HepG2 (cell line): ENCODE results near the gene OPN3. TPM values are rescaled to one million over a fixed set of nuclear protein-coding genes. Genes with fewer than 3 reads are reported as not detected.
A peak's percentile ranks its signal among the peaks of the same experiment; 100 is the strongest.

Experiments used
- ATAC-seq: fragments of 200-7000 bp; cut with Tn5 transposase; 3 replicates; pipeline ENCODE4 v1.9.1; 2020; ENCODE audit warnings: mild to moderate bottlenecking, moderate library complexity
- BruUV-seq: library from RNA; stranded (reverse); fragments of 400-500 nt; replicated peaks from 2 replicates; lab custom pipeline; 2021; lab: Mats Ljungman, UMichigan
- CTCF ChIA-PET: fragments of 300-600 bp; formaldehyde crosslinking; extraction: SDS; loops from one replicate; lab custom pipeline; 2021; ENCODE audit warnings: low total read pairs, inconsistent platforms, low intra/inter-chr PET ratio; lab: Yijun Ruan, JAX
- POLR2A ChIA-PET: fragments of 350-600 bp; sonication (Branson Sonifier 250); formaldehyde crosslinking; loops from one replicate; lab custom pipeline; 2020; ENCODE audit warnings: antibody characterized with exemption, inconsistent platforms; lab: Yijun Ruan, JAX
- DNase-seq: peaks from one replicate; pipeline ENCODE4 v3.0.0-alpha.2; 2015; ENCODE audit warnings: low spot score
- FAIRE-seq: peaks from 3 replicates; lab custom pipeline; 2011; peaks lifted over from hg19 to GRCh38; lab: Jason Lieb, UNC
- H2AFZ ChIP-seq: one replicate; pipeline ENCODE4 v1.6.1; 2011; ENCODE audit warnings: low read length, inconsistent platforms
- H3K27ac ChIP-seq: fragments of 300-600 bp; 3 replicates; pipeline ENCODE4 v1.8.0; 2011; ENCODE audit warnings: mixed run types, mild to moderate bottlenecking, mixed read lengths, low read length, inconsistent platforms; ENCODE audit not compliant: insufficient read depth; ENCODE audit errors: extremely low read length
- H3K27me3 ChIP-seq, 2 experiments: fragments of 200-600 bp in 1 of 2; 2 replicates in 1 of 2; 3 replicates in 1 of 2; pipeline versions ENCODE4 v1.6.0 to v1.8.0; 2011; ENCODE audit warnings: low read length in 2 of 2, mild to moderate bottlenecking in 2 of 2, moderate library complexity in 2 of 2, inconsistent platforms in 1 of 2; ENCODE audit not compliant: insufficient read depth in 2 of 2, control insufficient read depth in 1 of 2
- H3K36me3 ChIP-seq, 2 experiments: fragments of 200-600 bp in 1 of 2; replicated peaks in 1 of 2; 2 replicates in 1 of 2; 3 replicates in 1 of 2; pipeline versions ENCODE4 v1.5.1 to v1.8.0; 2011; ENCODE audit warnings: low read length in 2 of 2, inconsistent platforms in 1 of 2; ENCODE audit not compliant: insufficient read depth in 2 of 2, control insufficient read depth in 1 of 2
- H3K4me1 ChIP-seq: 2 replicates; pipeline ENCODE4 v1.5.1; 2012; ENCODE audit warnings: low read length, inconsistent platforms; ENCODE audit not compliant: insufficient read depth
- H3K4me2 ChIP-seq: 2 replicates; pipeline ENCODE4 v1.6.0; 2011; ENCODE audit warnings: low read depth, low read length, inconsistent platforms
- H3K4me3 ChIP-seq, 3 experiments: fragments of 200-600 bp in 1 of 3; sonication (generic), shearing (Covaris generic) in 1 of 3; replicated peaks in 1 of 3; 2 replicates each; pipeline ENCODE4 v1.5.1; 2011 to 2016; ENCODE audit warnings: low read length in 3 of 3, inconsistent platforms in 2 of 3, low read depth in 2 of 3, mild to moderate bottlenecking in 2 of 3, control low read depth in 1 of 3, mixed read lengths in 1 of 3; ENCODE audit not compliant: insufficient read depth in 1 of 3
- H3K79me2 ChIP-seq: one replicate; pipeline ENCODE4 v1.6.1; 2011; ENCODE audit warnings: low read length, inconsistent platforms; ENCODE audit not compliant: insufficient read depth
- H3K9ac ChIP-seq: 2 replicates; pipeline ENCODE4 v1.6.0; 2011; ENCODE audit warnings: mild to moderate bottlenecking, low read depth, low read length, inconsistent platforms; ENCODE audit not compliant: insufficient read depth
- H3K9me3 ChIP-seq: 2 replicates; pipeline ENCODE4 v1.5.1; 2012; ENCODE audit warnings: mild to moderate bottlenecking, low read length
- H4K20me1 ChIP-seq: 2 replicates; pipeline ENCODE4 v1.6.0; 2011; ENCODE audit warnings: inconsistent platforms, mild to moderate bottlenecking, low read length, moderate library complexity; ENCODE audit not compliant: insufficient read depth
- HNF4A ChIP-seq: sonication (generic); formaldehyde crosslinking; IDR thresholded peaks from 2 replicates; pipeline ENCODE4 v1.4.0; 2020; ENCODE audit warnings: missing genetic modification reagents
- RBM39 ChIP-seq: fragments of 200-400 bp; formaldehyde crosslinking; IDR thresholded peaks from one replicate; pipeline ENCODE4 v1.6.1; 2018; ENCODE audit warnings: antibody characterized with exemption, mild to moderate bottlenecking, low read depth, low read length; ENCODE audit not compliant: poor library complexity, severe bottlenecking
- ZNF317 ChIP-seq: sonication (generic); formaldehyde crosslinking; IDR thresholded peaks from 2 replicates; pipeline ENCODE4 v1.5.0; 2020; ENCODE audit warnings: mild to moderate bottlenecking, missing genetic modification reagents
- ZNF431 ChIP-seq: sonication (generic); formaldehyde crosslinking; IDR thresholded peaks from 2 replicates; pipeline ENCODE4 v1.9.0; 2022; ENCODE audit warnings: missing genetic modification reagents, low read depth, mild to moderate bottlenecking, borderline replicate concordance
- ZNF547 ChIP-seq: sonication (generic); formaldehyde crosslinking; IDR thresholded peaks from 2 replicates; pipeline ENCODE4 v1.5.1; 2020; ENCODE audit warnings: mild to moderate bottlenecking, missing genetic modification reagents
- WGBS: methylation state at CpG from one replicate; pipeline ENCODE4 v1.1.6; 2017; ENCODE audit warnings: low lambda C conversion rate; 5-methylcytosine and 5-hydroxymethylcytosine counted together
- in situ Hi-C: cut with HindIII; loops from 2 replicates; pipeline ENCODE4 v1.10.0; 2017; ENCODE audit warnings: low pct_unique_long_range_greater_than_20kb; ENCODE audit not compliant: extremely low pct_ligation_motif_present
- intact Hi-C: fragments of 100-400 bp; cut with micrococcal nuclease; formaldehyde crosslinking; loops from one replicate; pipeline ENCODE4 v1.10.0; 2022; ENCODE audit not compliant: unreplicated experiment
- polyA plus RNA-seq, 8 experiments: library from polyadenylated mRNA; depleted of rRNA in 3 of 8; stranded (reverse) in 7 of 8; unstranded in 1 of 8; fragments of >200 nt; fragmentation: Illumina TruSeq in 4 of 8; extraction: Trizol in 4 of 8; gene quantifications; 2 replicates each; pipeline versions ENCODE4 v1.2.1 to v1.2.3, GENCODE V29; 2011 to 2016; ENCODE audit warnings: low read depth in 4 of 8, missing spikeins in 1 of 8, mixed read lengths in 1 of 8; ENCODE audit not compliant: insufficient read depth in 1 of 8
- total RNA-seq, 5 experiments: library from RNA; depleted of rRNA; stranded (reverse); fragments of >200 nt; fragmentation: Illumina TruSeq; extraction: Trizol; gene quantifications; 2 replicates each; pipeline ENCODE4 v1.2.3, GENCODE V29; 2016; ENCODE audit warnings: low read depth in 1 of 5

The OPN3 gene
- total and polyA plus RNA-seq, 2 of the 13 experiments (the other 11 are each of a cell fraction or from before 2014, with no cell fraction given): 17.4 to 23.0 TPM

GRCh38 chr1:241631674-241632073, 8.5 kb downstream of the OPN3 start:
- peaks cover 2 to 18% of the 10 kb centered on the region in 2 experiments; a peak in 4 of 5 replicates for H3K36me3 ChIP-seq
- H3K4me1 ChIP-seq: peaks cover 18% of the 10 kb centered on the region
- in situ Hi-C loops (loop anchor here (10.0 kb wide), 1 partner anchor 107 kb away; no protein-coding TSS in a partner anchor), intact Hi-C loops (no loop called here)
- no peak for FAIRE-seq
- POLR2A ChIA-PET: interaction anchor here (1.3 kb wide), 1 partner anchor 9 kb away, joined by 3 read pairs; no protein-coding TSS in a partner anchor
- no TSS peak for BruUV-seq
- H3K9me3 ChIP-seq: no peaks in the 10 kb centered on the region
- H2AFZ ChIP-seq: no peak overlapping the region
- H3K79me2 ChIP-seq: no peaks in the 10 kb centered on the region
- CTCF ChIA-PET: no interaction called here
- H3K9ac ChIP-seq: no peak overlapping the region
- no peak for DNase-seq
- no peak overlapping the region for H3K27ac ChIP-seq
- H3K4me2 ChIP-seq: no peak overlapping the region
- H4K20me1 ChIP-seq: no peaks in the 10 kb centered on the region
- H3K27me3 ChIP-seq: no peaks in the 10 kb centered on the region
- WGBS: 73% methylated on average over 5 of the region's 5 CpGs
- H3K4me3 ChIP-seq: no peak overlapping the region
- ATAC-seq: peak; percentile 38; the same call in 1 of the 3 replicates
- no peak for TF ChIP-seq ZNF547 (CRISPR knock-in tag)
- no peak for TF ChIP-seq RBM39
- no peak for TF ChIP-seq ZNF317 (CRISPR knock-in tag)

- in situ Hi-C loops: loop anchor here (10.0 kb wide), 1 partner anchor 106 kb away; no protein-coding TSS in a partner anchor
Observed at GRCh38 chr1:241630899-241631298, 9.3 kb downstream of the OPN3 start.

More at GRCh38 chr1:241630899-241631298, 9.3 kb downstream of the OPN3 start:
- no peak overlapping the region for H2AFZ ChIP-seq
- TF ChIP-seq HNF4A (CRISPR knock-in tag) (0 out of 2 replicates have a peak, but pooled peaks have one; percentile 10), ZNF431 (CRISPR knock-in tag) (no peak)
- H3K4me2 ChIP-seq: no peak overlapping the region
- no peak overlapping the region for H3K4me3 ChIP-seq
- H4K20me1 ChIP-seq: no peaks in the 10 kb centered on the region
- H3K4me1 ChIP-seq: peaks cover 18% of the 10 kb centered on the region
- 99% methylated on average over 2 of the region's 2 CpGs for WGBS
- H3K9ac ChIP-seq: no peak overlapping the region
- H3K9me3 ChIP-seq: no peaks in the 10 kb centered on the region
- POLR2A ChIA-PET: no interaction called here
- H3K27ac ChIP-seq: no peak overlapping the region
- no peak for FAIRE-seq
- H3K36me3 ChIP-seq: peaks cover 2 to 17% of the 10 kb centered on the region in 2 experiments; a peak in 4 of 5 replicates
- no peaks in the 10 kb centered on the region for H3K79me2 ChIP-seq
- no peak for ATAC-seq
- no peaks in the 10 kb centered on the region for H3K27me3 ChIP-seq
- DNase-seq: no peak
- intact Hi-C loops: no loop called here
- BruUV-seq: no TSS peak
- CTCF ChIA-PET: no interaction called here
